H1 (cell line): ENCODE measurements around the gene COLEC12. TPM values are rescaled to one million over a fixed set of nuclear protein-coding genes. Genes with fewer than 3 reads are reported as not detected.

Experiments
- CTCF ChIA-PET: fragments of 300-600 bp; sonication (Branson Sonifier 250); formaldehyde crosslinking; loops from one replicate; lab custom pipeline; 2021; ENCODE audit not compliant: partially characterized antibody; lab: Charles Lee
- POLR2A ChIA-PET: fragments of 300-600 bp; sonication (Branson Sonifier 250); formaldehyde crosslinking; loops from one replicate; lab custom pipeline; 2021; ENCODE audit warnings: inconsistent platforms; ENCODE audit not compliant: partially characterized antibody; lab: Charles Lee
- DNase-seq, 2 experiments: peaks; one replicate each; pipeline versions ENCODE4 v3.0.0 to v3.0.0-alpha.2; 2010 to 2022; ENCODE audit warnings: low spot score in 2 of 2, low read depth in 1 of 2, mixed read lengths in 1 of 2
- FAIRE-seq: peaks from 2 replicates; lab custom pipeline; 2011; peaks lifted over from hg19 to GRCh38; lab: Jason Lieb, UNC
- H2AFZ ChIP-seq: 2 replicates; pipeline ENCODE4 v1.8.1; 2012; ENCODE audit warnings: low read length, inconsistent platforms
- H2AK5ac ChIP-seq: 2 replicates; pipeline ENCODE4 v1.6.1; 2013; ENCODE audit warnings: low read depth, low read length
- H2BK120ac ChIP-seq: replicated peaks from 2 replicates; pipeline ENCODE3; 2013; ENCODE audit warnings: low read depth, low read length, inconsistent platforms
- H2BK12ac ChIP-seq: 2 replicates; pipeline ENCODE4 v1.6.1; 2013; ENCODE audit warnings: low read depth, low read length
- H2BK15ac ChIP-seq: 2 replicates; pipeline ENCODE4 v1.6.1; 2013; ENCODE audit warnings: low read length
- H2BK20ac ChIP-seq: 2 replicates; pipeline ENCODE4 v1.6.1; 2013; ENCODE audit warnings: low read length
- H2BK5ac ChIP-seq: 2 replicates; pipeline ENCODE4 v1.6.1; 2013; ENCODE audit warnings: low read depth, low read length
- H3K14ac ChIP-seq: 2 replicates; pipeline ENCODE4 v1.6.1; 2013; ENCODE audit warnings: inconsistent platforms; ENCODE audit not compliant: insufficient read length
- H3K18ac ChIP-seq: 2 replicates; pipeline ENCODE4 v1.6.1; 2013; ENCODE audit warnings: low read length; ENCODE audit errors: extremely low read depth
- H3K23ac ChIP-seq: 2 replicates; pipeline ENCODE4 v1.6.1; 2013; ENCODE audit warnings: inconsistent platforms; ENCODE audit not compliant: insufficient read length
- H3K23me2 ChIP-seq: 2 replicates; pipeline ENCODE4 v1.6.1; 2013; ENCODE audit warnings: low read depth, low read length
- H3K27ac ChIP-seq: 2 replicates; pipeline ENCODE4 v1.6.1; 2011; ENCODE audit warnings: low read depth, low read length, inconsistent platforms
- H3K27me3 ChIP-seq, 4 experiments: replicated peaks in 1 of 4; 1 replicate in 1 of 4; 2 replicates in 3 of 4; pipeline versions ENCODE4 v1.6.1 to v1.8.1; 2011 to 2013; ENCODE audit warnings: low read length in 3 of 4, mild to moderate bottlenecking in 3 of 4, inconsistent platforms in 2 of 4, mixed read lengths in 2 of 4, moderate library complexity in 1 of 4; ENCODE audit not compliant: control insufficient read depth in 3 of 4, insufficient read depth in 3 of 4; ENCODE audit errors: extremely low read depth in 1 of 4
- H3K36me3 ChIP-seq, 4 experiments: 2 replicates each; pipeline versions ENCODE4 v1.6.1 to v1.8.1; 2011 to 2013; ENCODE audit warnings: mild to moderate bottlenecking in 4 of 4, low read length in 3 of 4, moderate library complexity in 2 of 4, control low read depth in 1 of 4, inconsistent platforms in 1 of 4; ENCODE audit not compliant: insufficient read depth in 4 of 4, control insufficient read depth in 2 of 4
- H3K4ac ChIP-seq: replicated peaks from 2 replicates; pipeline ENCODE3; 2013; ENCODE audit warnings: low read length, low read depth, mixed read lengths, inconsistent platforms; ENCODE audit not compliant: insufficient read length
- H3K4me1 ChIP-seq, 4 experiments: replicated peaks in 1 of 4; 1 replicate in 1 of 4; 2 replicates in 3 of 4; pipeline versions ENCODE4 v1.6.1 to v1.8.1; 2011 to 2013; ENCODE audit warnings: low read length in 3 of 4, inconsistent platforms in 2 of 4, mixed read lengths in 1 of 4; ENCODE audit not compliant: insufficient read depth in 4 of 4, control insufficient read depth in 3 of 4
- H3K4me2 ChIP-seq, 2 experiments: 2 replicates each; pipeline versions ENCODE4 v1.6.1 to v1.8.1; 2011 to 2013; ENCODE audit warnings: low read depth in 2 of 2, low read length in 2 of 2, control low read depth in 1 of 2, inconsistent platforms in 1 of 2, mild to moderate bottlenecking in 1 of 2; ENCODE audit not compliant: insufficient read depth in 1 of 2
- H3K4me3 ChIP-seq, 4 experiments: fragments of 200-600, 300-600 bp in 1 of 4; sonication (generic), shearing (Covaris generic), sonication (Bioruptor Twin) in 1 of 4; 2 replicates each; pipeline versions ENCODE4 v1.5.1 to v1.8.1; 2011 to 2016; ENCODE audit warnings: low read length in 4 of 4, low read depth in 3 of 4, control low read depth in 2 of 4, inconsistent platforms in 2 of 4, mild to moderate bottlenecking in 2 of 4, mixed read lengths in 1 of 4, moderate library complexity in 1 of 4; ENCODE audit not compliant: insufficient read depth in 2 of 4; ENCODE audit errors: extremely low read depth in 1 of 4
- H3K56ac ChIP-seq: replicated peaks from 2 replicates; pipeline ENCODE3; 2013; ENCODE audit warnings: low read depth, mild to moderate bottlenecking, mixed read lengths, low read length, inconsistent platforms; ENCODE audit not compliant: insufficient read length
- H3K79me1 ChIP-seq: 2 replicates; pipeline ENCODE4 v1.6.1; 2013; ENCODE audit warnings: low read depth, low read length, control low read depth
- H3K79me2 ChIP-seq, 2 experiments: 2 replicates each; pipeline versions ENCODE4 v1.6.1 to v1.8.1; 2012 to 2013; ENCODE audit warnings: low read length in 2 of 2, mild to moderate bottlenecking in 2 of 2, inconsistent platforms in 1 of 2; ENCODE audit not compliant: insufficient read depth in 2 of 2, control insufficient read depth in 1 of 2
- H3K9ac ChIP-seq, 4 experiments: replicated peaks in 1 of 4; 1 replicate in 1 of 4; 2 replicates in 3 of 4; pipeline versions ENCODE4 v1.6.1 to v1.8.1; 2011 to 2013; ENCODE audit warnings: low read depth in 3 of 4, low read length in 3 of 4, control low read depth in 2 of 4, mild to moderate bottlenecking in 2 of 4, moderate library complexity in 2 of 4, inconsistent platforms in 1 of 4; ENCODE audit errors: extremely low read depth in 1 of 4
- H3K9me3 ChIP-seq, 2 experiments: 2 replicates each; pipeline versions ENCODE4 v1.6.1 to v1.8.1; 2012 to 2013; ENCODE audit warnings: mild to moderate bottlenecking in 2 of 2, moderate library complexity in 2 of 2, control low read depth in 1 of 2, inconsistent platforms in 1 of 2, low read depth in 1 of 2, low read length in 1 of 2, mixed read lengths in 1 of 2; ENCODE audit not compliant: insufficient read depth in 2 of 2
- H4K20me1 ChIP-seq, 2 experiments: replicated peaks in 1 of 2; 2 replicates each; pipeline versions ENCODE3 to v1.8.1; 2011 to 2013; ENCODE audit warnings: inconsistent platforms in 2 of 2, low read length in 2 of 2, mild to moderate bottlenecking in 1 of 2; ENCODE audit not compliant: insufficient read depth in 2 of 2, control insufficient read depth in 1 of 2
- H4K5ac ChIP-seq: 2 replicates; pipeline ENCODE4 v1.6.1; 2013; ENCODE audit warnings: low read length, low read depth, mixed read lengths, inconsistent platforms; ENCODE audit not compliant: insufficient read length
- H4K8ac ChIP-seq: 2 replicates; pipeline ENCODE4 v1.8.0; 2013; ENCODE audit warnings: mild to moderate bottlenecking, moderate library complexity, low read length, inconsistent platforms; ENCODE audit not compliant: insufficient read depth; ENCODE audit errors: extremely low read depth
- H4K91ac ChIP-seq: replicated peaks from 2 replicates; pipeline ENCODE3; 2013; ENCODE audit warnings: low read length, mixed read lengths, inconsistent platforms; ENCODE audit not compliant: insufficient read length
- BACH1 ChIP-seq: IDR thresholded peaks from 2 replicates; pipeline ENCODE4 v1.6.1; 2012; ENCODE audit warnings: low read length, improper control_type of control experiment
- CEBPB ChIP-seq: IDR thresholded peaks from 2 replicates; pipeline ENCODE4 v1.6.1; 2012; ENCODE audit warnings: low read depth, low read length
- CHD2 ChIP-seq: IDR thresholded peaks from 2 replicates; pipeline ENCODE4 v1.6.1; 2012; ENCODE audit warnings: low read length, improper control_type of control experiment
- KDM5A ChIP-seq: fragments of 200-600 bp; IDR thresholded peaks from 2 replicates; pipeline ENCODE4 v1.7.1; 2012; ENCODE audit warnings: mild to moderate bottlenecking, low read length, inconsistent platforms, mixed read lengths
- RAD21 ChIP-seq, 2 experiments: IDR thresholded peaks in 1 of 2; conservative IDR thresholded peaks in 1 of 2; 2 replicates each; pipeline ENCODE4 v1.6.1; 2011; ENCODE audit warnings: low read depth in 2 of 2, low read length in 2 of 2, improper control_type of control experiment in 1 of 2, inconsistent platforms in 1 of 2, mild to moderate bottlenecking in 1 of 2, moderate library complexity in 1 of 2
- SIN3A ChIP-seq, 2 experiments: IDR thresholded peaks in 1 of 2; conservative IDR thresholded peaks in 1 of 2; 2 replicates each; pipeline ENCODE4 v1.6.1; 2011 to 2012; ENCODE audit warnings: low read length in 2 of 2, improper control_type of control experiment in 1 of 2, low read depth in 1 of 2, mild to moderate bottlenecking in 1 of 2
- WGBS, 2 experiments: shearing (Covaris generic) in 1 of 2; methylation state at CpG; one replicate each; pipeline versions ENCODE4 v1.1.6 to v1.1.7; 2013 to 2015; ENCODE audit warnings: low lambda C conversion rate in 2 of 2, mixed read lengths in 2 of 2, inconsistent platforms in 1 of 2, low coverage in 1 of 2, missing lambda C conversion rate in 1 of 2; ENCODE audit not compliant: insufficient replicate concordance in 2 of 2, insufficient coverage in 1 of 2, insufficient read length in 1 of 2; ENCODE audit errors: extremely low coverage in 1 of 2, missing lambda C conversion rate in 1 of 2; 5-methylcytosine and 5-hydroxymethylcytosine counted together
- polyA plus RNA-seq, 7 experiments: library from polyadenylated mRNA; depleted of rRNA in 3 of 7; stranded (reverse) in 5 of 7; unstranded in 2 of 7; fragments of >200 nt in 5 of 7; fragments of 200-250 nt in 2 of 7; gene quantifications; 1 replicate in 5 of 7; 2 replicates in 1 of 7; 4 replicates in 1 of 7; pipeline versions ENCODE4 v1.2.1 to v1.2.3, GENCODE V29; 2011 to 2013; ENCODE audit warnings: missing spikeins in 2 of 7, mixed read lengths in 2 of 7
- total RNA-seq: library from RNA; stranded (reverse); fragmentation: NEBNext Ultra II Directional; extraction: Animal tissue kit (Norgen Biotek cat#: 25700); gene quantifications from 2 replicates; pipeline ENCODE4 v1.2.1, GENCODE V29; 2021

Gene COLEC12
- total and polyA plus RNA-seq, 2 of the 8 experiments (the other 6 are each of a cell fraction or from before 2014, with no cell fraction given), result 0.44 to 2.3 TPM

DNA sequence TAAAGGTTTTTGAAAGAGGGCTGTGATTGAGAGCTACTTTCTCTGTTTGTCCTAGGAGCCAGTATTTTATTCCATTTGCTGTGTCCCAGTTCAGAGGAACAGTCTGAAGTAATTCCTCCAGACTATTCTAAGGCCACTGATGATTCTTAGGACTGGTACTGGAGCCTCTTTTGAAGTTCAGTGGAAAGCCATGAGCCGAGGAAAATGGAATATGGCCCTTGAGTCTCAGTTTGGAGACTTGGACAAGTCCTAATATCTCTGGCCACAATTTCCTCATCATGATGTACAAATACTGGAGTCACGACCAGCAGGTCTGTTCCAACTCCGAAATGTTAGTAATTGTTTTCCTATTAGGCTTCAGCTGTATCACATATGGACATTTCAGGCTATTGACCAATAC, 7.1 kb upstream of the COLEC12 start:
- H2BK12ac ChIP-seq, result no peak overlapping the region
- no peak overlapping the region for H3K4ac ChIP-seq
- H3K27me3 ChIP-seq, result peaks cover 0 to 4% (median 1%) of the 10 kb centered on the region in 4 experiments; a peak in 6 of 7 replicates
- ChIA-PET CTCF (interaction anchor here (0.6 to 1.6 kb wide), 6 partner anchors 11 to 316 kb away, joined by 3 to 7 read pairs (median 4); no protein-coding TSS in a partner anchor), POLR2A (no interaction called here)
- no peaks in the 10 kb centered on the region for H3K79me2 ChIP-seq
- no peak overlapping the region for H4K91ac ChIP-seq
- H2BK15ac ChIP-seq, result no peak overlapping the region
- FAIRE-seq (no peak), DNase-seq (no peak)
- TF ChIP-seq CEBPB (no peak), CHD2 (no peak), SIN3A (conservative IDR thresholded peaks at IDR 0.05 in 1 of 2, IDR thresholded peaks at IDR 0.05 in 1 of 2; ENCODE audit: low read depth in 1 of 2, low read length in 2 of 2) (no peak), RAD21 (IDR thresholded peaks at IDR 0.05 in 1 of 2, conservative IDR thresholded peaks at IDR 0.05 in 1 of 2; ENCODE audit: low read depth in 2 of 2, low read length in 2 of 2) (no peak), KDM5A (no peak), BACH1 (no peak)
- no peaks in the 10 kb centered on the region for H3K4me1 ChIP-seq
- H3K14ac ChIP-seq, result no peak overlapping the region
- H3K23ac ChIP-seq, result no peak overlapping the region
- no peak overlapping the region for H3K4me3 ChIP-seq
- H4K5ac ChIP-seq, result no peak overlapping the region
- H3K79me1 ChIP-seq, result no peaks in the 10 kb centered on the region
- no peak overlapping the region for H2AK5ac ChIP-seq
- H4K8ac ChIP-seq, result no peak overlapping the region
- no peak overlapping the region for H3K27ac ChIP-seq
- no peak overlapping the region for H3K9ac ChIP-seq
- H2BK5ac ChIP-seq, result no peak overlapping the region
- no peak overlapping the region for H3K18ac ChIP-seq
- H3K23me2 ChIP-seq, result no peaks in the 10 kb centered on the region
- H2BK120ac ChIP-seq, result no peak overlapping the region
- H3K36me3 ChIP-seq, result no peaks in the 10 kb centered on the region
- no peak overlapping the region for H2BK20ac ChIP-seq
- no peaks in the 10 kb centered on the region for H4K20me1 ChIP-seq
- H3K56ac ChIP-seq, result no peak overlapping the region
- H3K4me2 ChIP-seq, result no peak overlapping the region
- H2AFZ ChIP-seq, result no peak overlapping the region
- peaks cover 0 to 4% of the 10 kb centered on the region in 2 experiments; a peak in 1 of 4 replicates for H3K9me3 ChIP-seq
- 87% methylated on average over 3 of the region's 3 CpGs; no CpG with 5 or more reads in 1 of the 2 experiments for WGBS, 2 experiments
